ENCODE measurements around the gene SNX22.
A peak's percentile ranks its signal among the peaks of the same experiment; 100 is the strongest.
"Not testable (repeated sequence)": the region's sequence is repeated elsewhere in the genome, so short reads cannot be mapped to it uniquely, and the experiment has no call there.

Gene SNX22

DNA sequence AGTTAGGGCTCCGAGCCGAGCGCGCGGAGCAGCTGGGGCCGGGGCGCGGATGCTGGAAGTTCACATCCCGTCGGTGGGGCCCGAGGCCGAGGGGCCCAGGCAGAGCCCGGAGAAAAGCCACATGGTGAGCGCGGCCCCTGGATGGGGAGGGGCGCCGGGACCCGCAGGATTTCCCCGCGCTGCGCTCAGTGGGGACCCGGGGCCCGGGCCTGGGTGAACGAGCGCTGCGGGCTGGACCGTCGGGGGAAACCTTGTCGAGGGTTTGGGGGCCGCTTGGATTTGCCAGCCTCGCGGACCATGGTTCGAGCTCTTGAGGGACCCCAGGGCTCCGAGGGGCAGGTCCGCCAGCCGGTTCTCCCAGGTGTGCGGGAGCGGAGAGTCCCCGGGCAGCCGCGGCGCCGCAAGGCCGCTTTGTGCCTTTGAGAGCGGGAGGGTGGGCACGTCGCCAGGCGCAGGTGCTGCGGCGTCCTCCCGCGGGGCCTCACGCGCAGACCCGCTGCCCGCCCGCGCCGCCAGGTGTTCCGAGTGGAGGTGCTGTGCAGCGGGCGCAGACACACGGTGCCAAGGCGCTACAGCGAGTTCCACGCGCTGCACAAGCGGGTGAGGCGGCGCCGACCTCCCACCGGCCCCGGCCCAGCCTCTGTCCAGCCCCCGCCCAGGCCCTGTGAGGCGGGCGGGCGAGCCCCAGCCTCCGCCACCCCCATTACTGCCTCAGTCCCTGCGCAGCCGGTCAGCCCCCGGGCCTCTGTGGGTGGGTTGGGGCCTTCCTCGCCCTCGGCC, at the start of gene SNX22:
Gene SNX22, plus strand, starts transcription at position 5 of the 780 bp plus-strand sequence. Its CDS starts 45 bp downstream, at position 50.
- DNase-seq: peak; percentile 36

GRCh38 chr15:64102497-64102896, 49.0 kb upstream of the SNX22 start:
- no peak for DNase-seq

GRCh38 chr15:64105113-64105704, 46.3 kb upstream of the SNX22 start:
- DNase-seq: no peak

DNA sequence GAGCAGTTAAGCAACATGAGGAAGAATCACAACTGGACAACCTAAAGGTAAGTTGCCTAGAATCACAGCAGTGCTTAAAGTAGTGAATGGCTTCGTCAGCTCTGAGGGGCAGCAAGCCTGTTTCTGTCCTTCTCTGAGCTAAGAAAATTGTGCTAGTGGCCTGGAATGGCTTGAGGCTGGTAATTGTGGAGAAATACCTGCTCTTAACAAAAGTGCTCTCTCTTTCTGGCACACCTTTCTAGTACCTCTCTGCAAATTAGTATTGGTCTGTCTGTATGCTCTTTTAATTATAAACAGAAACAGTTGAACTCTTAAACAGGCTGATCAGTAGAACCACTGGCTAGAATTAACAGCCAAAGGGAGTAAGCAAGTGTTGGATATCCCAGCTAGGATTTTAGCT, 44.2 kb upstream of the SNX22 start:
- DNase-seq: no peak

GRCh38 chr15:64110108-64110701, 41.3 kb upstream of the SNX22 start:
- DNase-seq: not testable (repeated sequence)

DNA sequence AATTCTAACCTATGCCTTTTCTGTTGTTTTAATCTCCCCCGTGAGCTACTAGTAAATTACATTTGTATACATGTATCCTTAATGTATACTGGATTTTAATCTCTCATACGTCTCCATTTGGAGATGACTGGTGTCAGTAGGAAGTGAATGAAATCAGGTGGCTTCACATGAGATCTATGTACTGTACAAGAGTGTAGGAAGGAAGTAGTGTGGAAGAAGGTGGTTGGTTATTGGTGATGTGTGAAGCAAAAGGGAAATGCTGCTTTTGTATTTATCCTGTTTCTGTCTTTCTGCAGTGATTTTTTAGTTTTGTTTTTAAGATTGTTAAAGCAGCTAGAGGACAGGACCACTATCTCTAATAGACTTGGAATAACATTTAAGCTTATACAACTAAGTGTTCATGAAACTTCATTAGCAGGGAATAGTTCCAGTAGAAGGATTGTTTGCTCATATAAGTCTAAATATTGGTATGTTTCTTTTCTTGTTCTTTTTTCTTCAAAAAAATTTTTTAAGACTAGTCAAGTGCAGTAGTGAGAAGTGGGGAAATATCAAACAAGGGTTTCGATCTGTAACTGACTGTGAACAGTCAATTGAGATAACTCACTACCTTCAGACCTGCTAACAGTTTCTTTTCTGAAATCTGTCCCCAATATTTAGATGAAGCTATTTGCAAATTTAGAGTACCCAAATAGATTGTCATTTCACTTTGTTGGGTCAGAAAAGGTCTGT, 40.4 kb upstream of the SNX22 start:
- no peak for DNase-seq

- no peak for DNase-seq
Measured at GRCh38 chr15:64111679-64112050, 39.9 kb upstream of the SNX22 start.

DNA sequence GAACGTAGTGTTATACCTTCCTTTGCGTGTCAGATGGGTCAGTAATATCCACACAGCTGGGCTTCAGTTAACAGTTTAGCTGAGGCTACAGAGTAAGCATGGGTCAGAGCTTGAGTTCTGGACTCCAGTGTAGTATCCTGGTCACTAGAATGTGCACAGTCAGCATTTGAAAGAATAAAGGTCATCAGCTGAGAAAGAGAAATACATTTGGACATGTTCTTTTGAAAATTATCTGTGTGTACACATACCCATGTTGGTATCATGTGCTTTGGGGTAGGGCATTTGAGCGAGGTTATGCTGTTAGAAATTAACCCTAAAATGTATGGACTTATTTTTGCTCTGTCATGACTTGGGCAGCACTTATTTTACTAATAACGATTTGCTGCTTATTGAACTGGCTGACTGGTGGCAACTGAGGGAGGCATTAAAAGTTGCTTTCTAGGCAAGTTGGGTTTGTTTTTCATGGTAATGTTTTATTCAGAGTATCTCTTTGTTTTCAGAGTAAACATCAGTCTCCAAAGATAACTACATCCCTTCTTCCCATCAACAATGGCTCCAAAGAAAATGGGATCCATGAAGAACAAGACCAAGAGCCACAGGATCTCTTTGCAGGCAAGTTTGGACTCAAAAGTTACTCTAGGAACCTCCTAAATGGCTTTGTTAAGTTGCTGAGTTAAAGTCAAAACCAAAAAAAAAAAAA, 39.3 kb upstream of the SNX22 start:
- no peak for DNase-seq

GRCh38 chr15:64112904-64113303, 38.6 kb upstream of the SNX22 start:
- no peak for DNase-seq

GRCh38 chr15:64117759-64118487, 33.6 kb upstream of the SNX22 start:
- DNase-seq: no peak

DNA sequence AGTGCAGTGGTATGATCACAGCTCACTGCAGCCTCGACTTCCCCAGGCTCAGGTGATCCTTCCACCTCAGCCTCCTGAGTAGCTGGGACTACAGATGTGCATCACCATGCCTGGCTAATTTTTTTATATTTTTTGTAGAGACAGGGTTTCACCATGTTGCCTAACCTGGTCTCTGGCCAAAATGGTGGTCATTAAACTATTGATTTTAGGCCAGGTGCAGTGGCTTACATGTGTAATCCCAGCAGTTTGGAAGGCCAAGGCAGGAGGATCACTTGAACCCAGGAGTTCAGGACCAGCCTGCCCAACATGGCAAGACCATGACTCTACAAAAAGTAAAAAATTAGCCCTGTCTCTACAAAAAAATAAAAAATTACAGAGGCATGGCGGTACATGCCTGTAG, 31.2 kb upstream of the SNX22 start:
- not testable (repeated sequence) for DNase-seq

GRCh38 chr15:64121614-64122013, 29.9 kb upstream of the SNX22 start:
- no peak for DNase-seq

DNA sequence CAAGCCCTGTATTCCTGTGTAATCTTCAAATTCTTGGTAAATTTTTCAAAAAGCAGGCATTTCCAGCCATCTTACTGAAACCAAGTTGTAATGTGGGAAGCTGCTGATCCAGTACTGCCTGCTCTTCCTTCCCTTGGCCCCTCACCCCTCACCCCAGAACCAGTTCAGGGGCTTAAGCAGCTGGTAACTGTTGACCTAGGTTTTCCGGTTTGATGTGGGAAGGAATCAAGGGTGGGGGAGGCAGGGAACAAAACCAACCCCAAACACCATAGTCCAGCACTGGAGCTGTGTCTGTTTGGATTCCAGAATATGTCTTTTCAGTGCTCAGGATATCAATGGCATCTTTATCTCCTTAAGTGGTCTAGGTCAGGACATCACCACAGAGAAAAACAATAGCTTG, 29.1 kb upstream of the SNX22 start:
- DNase-seq: no peak

GRCh38 chr15:64122936-64123351, 28.6 kb upstream of the SNX22 start:
- DNase-seq: no peak

DNA sequence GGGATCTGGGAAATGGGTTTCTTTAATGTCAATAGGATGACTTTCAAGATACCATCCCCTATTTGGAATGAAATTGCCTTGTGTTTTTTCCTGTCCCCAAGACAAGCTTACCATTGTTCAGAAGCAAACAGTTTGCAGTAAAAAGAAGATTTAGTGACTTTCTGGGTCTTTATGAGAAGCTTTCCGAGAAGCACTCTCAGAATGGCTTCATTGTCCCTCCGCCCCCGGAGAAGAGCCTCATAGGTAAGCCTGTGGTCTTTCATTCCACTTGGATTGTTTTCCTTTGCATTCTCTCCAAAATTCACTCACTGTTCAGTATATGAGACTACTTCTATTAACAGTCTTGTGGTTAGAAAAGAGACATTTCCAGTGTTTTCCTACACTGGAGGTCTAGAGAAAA, 25.6 kb upstream of the SNX22 start:
- no peak for DNase-seq

DNA sequence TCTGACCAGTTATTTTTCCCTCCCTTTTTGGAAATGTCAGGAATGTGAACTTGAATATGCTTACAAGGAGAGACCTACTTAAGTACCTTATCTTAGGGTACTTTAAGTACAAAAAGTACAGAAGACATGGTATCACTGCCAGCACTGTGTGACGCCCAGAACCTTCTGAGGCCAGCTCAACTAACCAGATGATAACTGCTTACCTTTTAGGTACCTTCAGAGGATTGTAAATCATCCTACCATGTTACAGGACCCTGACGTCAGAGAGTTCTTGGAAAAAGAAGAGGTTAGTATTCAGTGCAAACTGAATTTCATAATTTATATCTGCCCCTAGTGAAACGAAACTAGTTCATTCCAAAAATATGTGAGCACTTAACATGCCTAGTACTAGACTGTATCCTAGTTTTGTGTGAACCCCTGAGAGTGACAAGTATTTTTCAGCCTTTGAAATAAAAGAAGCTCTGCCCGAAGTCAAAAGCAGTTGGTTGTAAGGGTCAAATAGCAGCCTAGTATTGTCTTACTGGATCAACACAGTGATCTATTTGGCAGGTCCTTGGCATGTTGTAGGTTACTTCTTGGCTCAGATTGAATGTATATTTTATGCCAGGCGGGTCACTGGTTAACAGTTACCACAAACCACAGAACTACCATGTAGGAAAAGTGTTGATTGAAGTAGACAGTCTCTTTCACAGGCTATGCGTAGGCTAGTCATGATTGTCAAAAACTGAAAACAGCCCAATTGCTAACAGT, 23.8 kb upstream of the SNX22 start:
- no peak for DNase-seq

GRCh38 chr15:64130159-64130558, 21.4 kb upstream of the SNX22 start:
- DNase-seq: no peak

DNA sequence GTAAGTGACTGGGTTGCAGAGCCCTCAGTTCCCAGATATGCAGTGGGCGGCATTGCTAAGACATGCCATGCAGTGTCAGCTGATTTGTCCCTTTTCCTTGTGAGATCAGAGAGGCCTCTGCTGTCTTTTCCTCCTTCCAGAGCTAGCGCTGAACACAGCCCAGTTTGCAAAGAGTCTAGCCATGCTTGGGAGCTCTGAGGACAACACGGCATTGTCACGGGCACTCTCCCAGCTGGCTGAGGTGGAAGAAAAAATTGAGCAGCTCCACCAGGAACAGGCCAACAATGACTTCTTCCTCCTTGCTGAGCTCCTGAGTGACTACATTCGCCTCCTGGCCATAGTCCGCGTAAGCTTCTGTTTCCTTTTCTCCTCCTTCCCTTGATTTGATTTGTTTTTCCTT, 20.0 kb upstream of the SNX22 start:
- no peak for DNase-seq

GRCh38 chr15:64132217-64132616, 19.3 kb upstream of the SNX22 start:
- no peak for DNase-seq

GRCh38 chr15:64133623-64134344, 17.7 kb upstream of the SNX22 start:
- no peak for DNase-seq

- DNase-seq: no peak
Measured at GRCh38 chr15:64134345-64134829, 17.1 kb upstream of the SNX22 start.
